DND-41 (cell line): ENCODE measurements around the gene SHC4.

Source experiments
- ATAC-seq: fragments of 200-7000 bp; cut with Tn5 transposase; 3 replicates; pipeline ENCODE4 v1.9.1; 2021; ENCODE audit warnings: low read depth; ENCODE audit not compliant: insufficient read depth
- DNase-seq: peaks from one replicate; pipeline ENCODE4 v3.0.0-alpha.2; 2020
- H2AFZ ChIP-seq: 2 replicates; pipeline ENCODE4 v1.6.0; 2012; ENCODE audit warnings: low read depth, low read length
- H3K27ac ChIP-seq: 2 replicates; pipeline ENCODE4 v1.5.1; 2012; ENCODE audit warnings: low read length, inconsistent platforms
- H3K27me3 ChIP-seq: fragments of 200-600 bp; sonication (generic); 2 replicates; pipeline ENCODE4 v1.6.0; 2012; ENCODE audit warnings: low read length, mild to moderate bottlenecking, inconsistent platforms; ENCODE audit not compliant: insufficient read depth, poor library complexity
- H3K36me3 ChIP-seq: 2 replicates; pipeline ENCODE4 v1.5.1; 2012; ENCODE audit warnings: low read length, inconsistent platforms; ENCODE audit not compliant: insufficient read depth
- H3K4me1 ChIP-seq: 2 replicates; pipeline ENCODE4 v1.5.1; 2012; ENCODE audit warnings: mild to moderate bottlenecking, low read length; ENCODE audit not compliant: insufficient read depth
- H3K4me2 ChIP-seq: 2 replicates; pipeline ENCODE4 v1.6.0; 2012; ENCODE audit warnings: mild to moderate bottlenecking, moderate library complexity, low read length, inconsistent platforms; ENCODE audit not compliant: insufficient read depth
- H3K4me3 ChIP-seq, 2 experiments: fragments of 200-600 bp in 1 of 2; shearing (Covaris generic) in 1 of 2; 2 replicates each; pipeline ENCODE4 v1.5.1; 2012 to 2016; ENCODE audit warnings: inconsistent platforms in 2 of 2, low read length in 2 of 2, mild to moderate bottlenecking in 2 of 2, low read depth in 1 of 2, moderate library complexity in 1 of 2
- H3K79me2 ChIP-seq: 2 replicates; pipeline ENCODE4 v1.6.0; 2012; ENCODE audit warnings: low read length, inconsistent platforms; ENCODE audit not compliant: insufficient read depth
- H3K9ac ChIP-seq: 2 replicates; pipeline ENCODE4 v1.6.0; 2012; ENCODE audit warnings: low read depth, mild to moderate bottlenecking, inconsistent platforms, low read length, moderate library complexity
- H3K9me3 ChIP-seq: 2 replicates; pipeline ENCODE4 v1.5.1; 2012; ENCODE audit warnings: low read length, moderate library complexity, mild to moderate bottlenecking, inconsistent platforms; ENCODE audit not compliant: insufficient read depth, severe bottlenecking
- H4K20me1 ChIP-seq: 2 replicates; pipeline ENCODE4 v1.6.0; 2012; ENCODE audit warnings: low read length; ENCODE audit not compliant: insufficient read depth
- CTCF ChIP-seq: IDR thresholded peaks from 2 replicates; pipeline ENCODE4 v1.5.1; 2012; ENCODE audit warnings: borderline replicate concordance, low read length, moderate library complexity, mild to moderate bottlenecking; ENCODE audit not compliant: poor library complexity, severe bottlenecking; ENCODE audit errors: extremely low read depth
- EZH2 ChIP-seq: IDR thresholded peaks from 3 replicates; pipeline ENCODE4 v1.6.1; 2012; ENCODE audit warnings: borderline replicate concordance, low read depth, mild to moderate bottlenecking, moderate library complexity, low read length, inconsistent platforms; ENCODE audit not compliant: severe bottlenecking

Gene SHC4

GRCh38 chr15:48946074-48946839, 17.5 kb downstream of the SHC4 start:
- H3K27me3 ChIP-seq = no peaks in the 10 kb centered on the region
- DNase-seq = no peak
- no peak overlapping the region for H2AFZ ChIP-seq

GRCh38 chr15:48945386-48945785, 18.3 kb downstream of the SHC4 start:
- no peak overlapping the region for H3K9ac ChIP-seq
- no peaks in the 10 kb centered on the region for H3K36me3 ChIP-seq
- H3K4me3 ChIP-seq = no peak overlapping the region
- DNase-seq (no peak), ATAC-seq (no peak)
- H2AFZ ChIP-seq = no peak overlapping the region
- H4K20me1 ChIP-seq = no peaks in the 10 kb centered on the region
- TF ChIP-seq CTCF (no peak), EZH2 (no peak)
- H3K4me2 ChIP-seq = no peak overlapping the region
- H3K9me3 ChIP-seq = no peaks in the 10 kb centered on the region
- H3K4me1 ChIP-seq = no peaks in the 10 kb centered on the region
- no peak overlapping the region for H3K27ac ChIP-seq
- no peaks in the 10 kb centered on the region for H3K79me2 ChIP-seq
- no peaks in the 10 kb centered on the region for H3K27me3 ChIP-seq

More at GRCh38 chr15:48946074-48946839, 17.5 kb downstream of the SHC4 start:
- no peak overlapping the region for H3K4me2 ChIP-seq
- ATAC-seq = no peak
- no peak overlapping the region for H3K4me3 ChIP-seq
- H3K4me1 ChIP-seq = no peaks in the 10 kb centered on the region
- TF ChIP-seq CTCF (no peak), EZH2 (no peak)
- no peak overlapping the region for H3K27ac ChIP-seq
- H4K20me1 ChIP-seq = no peaks in the 10 kb centered on the region
- no peak overlapping the region for H3K9ac ChIP-seq
- no peaks in the 10 kb centered on the region for H3K9me3 ChIP-seq
- H3K36me3 ChIP-seq = no peaks in the 10 kb centered on the region
- no peaks in the 10 kb centered on the region for H3K79me2 ChIP-seq

GRCh38 chr15:48941904-48942303, 21.8 kb downstream of the SHC4 start:
- TF ChIP-seq EZH2 (no peak), CTCF (no peak)
- Histone ChIP-seq H3K4me1 (no peaks in the 10 kb centered on the region), H3K79me2 (no peaks in the 10 kb centered on the region), H4K20me1 (no peaks in the 10 kb centered on the region), H3K4me3 (no peak overlapping the region), H3K4me2 (no peak overlapping the region), H3K9me3 (no peaks in the 10 kb centered on the region), H3K27me3 (no peaks in the 10 kb centered on the region), H3K36me3 (no peaks in the 10 kb centered on the region), H3K27ac (no peak overlapping the region), H2AFZ (no peak overlapping the region), H3K9ac (no peak overlapping the region)
- DNase-seq (no peak), ATAC-seq (no peak)
